ENCODE measurements around the gene HDAC9. TPM values are rescaled to one million over a fixed set of nuclear protein-coding genes. Genes with fewer than 3 reads are reported as not detected.
A peak's percentile ranks its signal among the peaks of the same experiment; 100 is the strongest.

The HDAC9 gene
- polyA plus RNA-seq, 2 of the 4 experiments (the other 2 are of a cell fraction), result 0.05 to 0.26 TPM

DNA sequence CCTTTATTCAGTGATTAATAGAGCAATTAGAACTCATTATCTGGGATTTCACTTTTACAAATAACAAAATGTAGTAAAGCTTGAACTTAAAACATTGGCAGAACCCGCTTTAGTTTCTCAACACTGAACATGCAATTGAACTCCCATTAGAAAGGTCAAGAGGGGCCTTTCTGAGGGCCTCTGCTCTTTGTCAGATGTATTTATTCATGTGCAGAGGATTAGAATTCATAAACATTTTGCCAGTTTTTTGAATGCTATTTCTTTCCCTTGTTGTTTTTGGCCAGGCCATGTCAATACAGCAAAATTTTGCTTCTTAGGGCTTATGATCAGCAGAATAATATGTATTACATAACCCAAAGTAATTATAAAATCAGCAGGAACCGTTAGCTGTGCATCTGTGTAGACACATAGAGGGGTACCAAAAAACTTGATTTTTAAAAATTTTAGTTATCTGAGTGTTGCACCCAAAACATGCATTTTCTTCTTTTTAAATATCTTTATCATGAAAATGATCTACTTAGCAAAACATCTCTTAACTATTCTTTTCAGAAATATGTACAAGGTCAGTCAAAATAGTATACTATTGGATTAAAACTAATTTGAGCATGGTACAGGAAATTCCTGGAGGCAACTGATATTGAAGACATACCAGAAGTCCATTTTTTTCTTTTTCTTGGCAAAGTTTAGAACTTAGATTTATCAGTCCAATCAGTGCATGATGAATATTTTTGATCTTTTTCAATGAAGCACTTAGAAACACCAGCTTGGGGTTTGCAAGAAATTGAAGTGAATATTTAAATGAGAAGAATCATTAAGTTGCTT, 444.4 kb downstream of the HDAC9 start:
- H3K4me3 ChIP-seq, result no peak overlapping the region
- DNase-seq (ENCODE audit: low read depth in 1 of 2, low spot score in 1 of 2) (no peak), FAIRE-seq (peak; percentile 28), ATAC-seq (no peak)
- no peak overlapping the region for H3K27ac ChIP-seq
- H3K4me2 ChIP-seq, result no peak overlapping the region
- H3K4me1 ChIP-seq, result 0 out of 3 replicates have a peak, but pooled peaks cover 3% of the 10 kb centered on the region
- no peaks in the 10 kb centered on the region for H3K9me3 ChIP-seq
- ChIA-PET CTCF (interaction anchor here (1.2 kb wide), 1 partner anchor 27 kb away, joined by 3 read pairs; no protein-coding TSS in a partner anchor), POLR2A (no interaction called here)
- WGBS (ENCODE audit: missing lambda C conversion rate), result 61% methylated on average over 2 of the region's 2 CpGs
- TF ChIP-seq HEYL (CRISPR knock-in tag; IDR thresholded peaks at IDR 0.05) (no peak), RFX5 (IDR thresholded peaks at IDR 0.05) (no peak), PHF8 (IDR thresholded peaks at IDR 0.05; ENCODE audit: borderline replicate concordance, low read depth) (no peak), JUN (IDR thresholded peaks at IDR 0.05) (no peak), MYC (IDR thresholded peaks at IDR 0.05; ENCODE audit: borderline replicate concordance, low read length) (no peak), ZC3H11A (IDR thresholded peaks at IDR 0.05) (no peak), ESRRA (IDR thresholded peaks at IDR 0.05; ENCODE audit: borderline replicate concordance, low read length) (no peak), KDM1A (IDR thresholded peaks at IDR 0.05; ENCODE audit: low read depth) (no peak), RAD21 (conservative IDR thresholded peaks at IDR 0.05 in 1 of 2, IDR thresholded peaks at IDR 0.05 in 1 of 2) (no peak), POLR2AphosphoS2 (conservative IDR thresholded peaks at IDR 0.05; ENCODE audit: low read length) (no peak), NFE2L2 (conservative IDR thresholded peaks at IDR 0.05; ENCODE audit: low read length) (no peak), POLR2A (IDR thresholded peaks at IDR 0.05; ENCODE audit: low read length) (no peak), MAZ (IDR thresholded peaks at IDR 0.05; ENCODE audit: borderline replicate concordance, low read depth, low read length) (no peak)
- TF ChIP-seq, protein P1, sequence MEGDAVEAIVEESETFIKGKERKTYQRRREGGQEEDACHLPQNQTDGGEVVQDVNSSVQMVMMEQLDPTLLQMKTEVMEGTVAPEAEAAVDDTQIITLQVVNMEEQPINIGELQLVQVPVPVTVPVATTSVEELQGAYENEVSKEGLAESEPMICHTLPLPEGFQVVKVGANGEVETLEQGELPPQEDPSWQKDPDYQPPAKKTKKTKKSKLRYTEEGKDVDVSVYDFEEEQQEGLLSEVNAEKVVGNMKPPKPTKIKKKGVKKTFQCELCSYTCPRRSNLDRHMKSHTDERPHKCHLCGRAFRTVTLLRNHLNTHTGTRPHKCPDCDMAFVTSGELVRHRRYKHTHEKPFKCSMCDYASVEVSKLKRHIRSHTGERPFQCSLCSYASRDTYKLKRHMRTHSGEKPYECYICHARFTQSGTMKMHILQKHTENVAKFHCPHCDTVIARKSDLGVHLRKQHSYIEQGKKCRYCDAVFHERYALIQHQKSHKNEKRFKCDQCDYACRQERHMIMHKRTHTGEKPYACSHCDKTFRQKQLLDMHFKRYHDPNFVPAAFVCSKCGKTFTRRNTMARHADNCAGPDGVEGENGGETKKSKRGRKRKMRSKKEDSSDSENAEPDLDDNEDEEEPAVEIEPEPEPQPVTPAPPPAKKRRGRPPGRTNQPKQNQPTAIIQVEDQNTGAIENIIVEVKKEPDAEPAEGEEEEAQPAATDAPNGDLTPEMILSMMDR (IDR thresholded peaks at IDR 0.05), result no peak
- TF ChIP-seq, protein P2, sequence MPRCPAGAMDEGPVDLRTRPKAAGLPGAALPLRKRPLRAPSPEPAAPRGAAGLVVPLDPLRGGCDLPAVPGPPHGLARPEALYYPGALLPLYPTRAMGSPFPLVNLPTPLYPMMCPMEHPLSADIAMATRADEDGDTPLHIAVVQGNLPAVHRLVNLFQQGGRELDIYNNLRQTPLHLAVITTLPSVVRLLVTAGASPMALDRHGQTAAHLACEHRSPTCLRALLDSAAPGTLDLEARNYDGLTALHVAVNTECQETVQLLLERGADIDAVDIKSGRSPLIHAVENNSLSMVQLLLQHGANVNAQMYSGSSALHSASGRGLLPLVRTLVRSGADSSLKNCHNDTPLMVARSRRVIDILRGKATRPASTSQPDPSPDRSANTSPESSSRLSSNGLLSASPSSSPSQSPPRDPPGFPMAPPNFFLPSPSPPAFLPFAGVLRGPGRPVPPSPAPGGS (IDR thresholded peaks at IDR 0.05), result no peak
- TF ChIP-seq, protein P3, sequence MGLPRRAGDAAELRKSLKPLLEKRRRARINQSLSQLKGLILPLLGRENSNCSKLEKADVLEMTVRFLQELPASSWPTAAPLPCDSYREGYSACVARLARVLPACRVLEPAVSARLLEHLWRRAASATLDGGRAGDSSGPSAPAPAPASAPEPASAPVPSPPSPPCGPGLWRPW (IDR thresholded peaks at IDR 0.05), result no peak

DNA sequence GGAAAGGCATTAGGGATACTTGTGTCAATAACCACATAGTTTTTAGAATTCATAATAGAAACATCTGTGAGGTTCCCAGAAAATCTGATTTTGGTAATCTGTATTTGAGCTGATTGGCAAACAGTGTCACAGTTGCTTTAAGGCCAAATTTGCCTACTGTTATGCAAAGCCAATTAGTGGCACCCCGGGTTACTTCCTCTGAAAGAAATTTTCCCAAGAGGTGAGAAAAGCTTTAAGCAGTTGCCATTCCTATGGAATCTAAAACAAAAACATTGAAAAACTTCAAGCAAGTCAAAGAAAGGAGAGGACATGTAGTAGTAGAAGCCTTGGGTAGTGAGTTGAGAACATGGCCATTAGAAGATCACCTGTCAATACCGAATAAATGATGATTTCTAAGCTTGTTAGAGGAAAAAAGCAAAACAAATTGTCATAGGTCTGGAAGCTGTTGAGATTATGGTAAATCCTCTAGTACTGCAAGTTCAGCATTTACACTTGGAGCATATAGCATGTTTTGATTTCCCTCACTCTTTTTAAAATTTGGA, 445.1 kb downstream of the HDAC9 start:
- 39% methylated on average over 2 of the region's 2 CpGs for WGBS (ENCODE audit: missing lambda C conversion rate)
- FAIRE-seq (no peak), ATAC-seq (no peak), DNase-seq (ENCODE audit: low read depth in 1 of 2, low spot score in 1 of 2) (no peak)
- ChIA-PET POLR2A (no interaction called here), CTCF (no interaction called here)
- H3K27ac ChIP-seq, result no peak overlapping the region
- 0 out of 3 replicates have a peak, but pooled peaks cover 3% of the 10 kb centered on the region for H3K4me1 ChIP-seq
- H3K4me3 ChIP-seq, result no peak overlapping the region
- H3K9me3 ChIP-seq, result no peaks in the 10 kb centered on the region
- H3K4me2 ChIP-seq, result no peak overlapping the region
- TF ChIP-seq SMC3 (IDR thresholded peaks at IDR 0.05) (no peak), HDAC2 (IDR thresholded peaks at IDR 0.05) (no peak), HEYL (CRISPR knock-in tag; IDR thresholded peaks at IDR 0.05) (no peak), RARB (CRISPR knock-in tag; IDR thresholded peaks at IDR 0.05) (no peak), TFCP2L1 (CRISPR knock-in tag; IDR thresholded peaks at IDR 0.05) (no peak), JUN (IDR thresholded peaks at IDR 0.05) (no peak), MYC (IDR thresholded peaks at IDR 0.05; ENCODE audit: borderline replicate concordance, low read length) (no peak), POLR2AphosphoS2 (conservative IDR thresholded peaks at IDR 0.05; ENCODE audit: low read length) (no peak)
- TF ChIP-seq, protein P1 (IDR thresholded peaks at IDR 0.05), result no peak
- TF ChIP-seq, protein P4, sequence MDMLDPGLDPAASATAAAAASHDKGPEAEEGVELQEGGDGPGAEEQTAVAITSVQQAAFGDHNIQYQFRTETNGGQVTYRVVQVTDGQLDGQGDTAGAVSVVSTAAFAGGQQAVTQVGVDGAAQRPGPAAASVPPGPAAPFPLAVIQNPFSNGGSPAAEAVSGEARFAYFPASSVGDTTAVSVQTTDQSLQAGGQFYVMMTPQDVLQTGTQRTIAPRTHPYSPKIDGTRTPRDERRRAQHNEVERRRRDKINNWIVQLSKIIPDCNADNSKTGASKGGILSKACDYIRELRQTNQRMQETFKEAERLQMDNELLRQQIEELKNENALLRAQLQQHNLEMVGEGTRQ (IDR thresholded peaks at IDR 0.05), result no peak
- TF ChIP-seq, protein P5, sequence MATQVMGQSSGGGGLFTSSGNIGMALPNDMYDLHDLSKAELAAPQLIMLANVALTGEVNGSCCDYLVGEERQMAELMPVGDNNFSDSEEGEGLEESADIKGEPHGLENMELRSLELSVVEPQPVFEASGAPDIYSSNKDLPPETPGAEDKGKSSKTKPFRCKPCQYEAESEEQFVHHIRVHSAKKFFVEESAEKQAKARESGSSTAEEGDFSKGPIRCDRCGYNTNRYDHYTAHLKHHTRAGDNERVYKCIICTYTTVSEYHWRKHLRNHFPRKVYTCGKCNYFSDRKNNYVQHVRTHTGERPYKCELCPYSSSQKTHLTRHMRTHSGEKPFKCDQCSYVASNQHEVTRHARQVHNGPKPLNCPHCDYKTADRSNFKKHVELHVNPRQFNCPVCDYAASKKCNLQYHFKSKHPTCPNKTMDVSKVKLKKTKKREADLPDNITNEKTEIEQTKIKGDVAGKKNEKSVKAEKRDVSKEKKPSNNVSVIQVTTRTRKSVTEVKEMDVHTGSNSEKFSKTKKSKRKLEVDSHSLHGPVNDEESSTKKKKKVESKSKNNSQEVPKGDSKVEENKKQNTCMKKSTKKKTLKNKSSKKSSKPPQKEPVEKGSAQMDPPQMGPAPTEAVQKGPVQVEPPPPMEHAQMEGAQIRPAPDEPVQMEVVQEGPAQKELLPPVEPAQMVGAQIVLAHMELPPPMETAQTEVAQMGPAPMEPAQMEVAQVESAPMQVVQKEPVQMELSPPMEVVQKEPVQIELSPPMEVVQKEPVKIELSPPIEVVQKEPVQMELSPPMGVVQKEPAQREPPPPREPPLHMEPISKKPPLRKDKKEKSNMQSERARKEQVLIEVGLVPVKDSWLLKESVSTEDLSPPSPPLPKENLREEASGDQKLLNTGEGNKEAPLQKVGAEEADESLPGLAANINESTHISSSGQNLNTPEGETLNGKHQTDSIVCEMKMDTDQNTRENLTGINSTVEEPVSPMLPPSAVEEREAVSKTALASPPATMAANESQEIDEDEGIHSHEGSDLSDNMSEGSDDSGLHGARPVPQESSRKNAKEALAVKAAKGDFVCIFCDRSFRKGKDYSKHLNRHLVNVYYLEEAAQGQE (IDR thresholded peaks at IDR 0.05), result no peak
- TF ChIP-seq, protein P6, sequence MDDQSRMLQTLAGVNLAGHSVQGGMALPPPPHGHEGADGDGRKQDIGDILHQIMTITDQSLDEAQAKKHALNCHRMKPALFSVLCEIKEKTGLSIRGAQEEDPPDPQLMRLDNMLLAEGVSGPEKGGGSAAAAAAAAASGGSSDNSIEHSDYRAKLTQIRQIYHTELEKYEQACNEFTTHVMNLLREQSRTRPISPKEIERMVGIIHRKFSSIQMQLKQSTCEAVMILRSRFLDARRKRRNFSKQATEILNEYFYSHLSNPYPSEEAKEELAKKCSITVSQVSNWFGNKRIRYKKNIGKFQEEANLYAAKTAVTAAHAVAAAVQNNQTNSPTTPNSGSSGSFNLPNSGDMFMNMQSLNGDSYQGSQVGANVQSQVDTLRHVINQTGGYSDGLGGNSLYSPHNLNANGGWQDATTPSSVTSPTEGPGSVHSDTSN (IDR thresholded peaks at IDR 0.05), result no peak
